Erythroblast (primary cell): ENCODE measurements around the gene CKS2.

Experiments
- GATA1 ChIP-seq: IDR thresholded peaks from 2 replicates; pipeline ENCODE4 v1.6.1; 2011; ENCODE audit warnings: low read depth, mild to moderate bottlenecking, control low read depth, low read length, moderate library complexity
- POLR2A ChIP-seq: IDR thresholded peaks from 2 replicates; pipeline ENCODE4 v1.6.1; 2011; ENCODE audit warnings: mild to moderate bottlenecking, low read length

- TF ChIP-seq POLR2A (no peak), GATA1 (no peak)
Measured at GRCh38 chr9:89325733-89326132, 14.7 kb downstream of the CKS2 start.
